Stimulated activated CD8-positive, alpha-beta memory T cell treated with anti-CD3 and anti-CD28 coated beads, Interleukin-15, amount 100 ng/mL, for 1 hour (primary cell): ENCODE data around the gene TCP10L.
"Not testable (repeated sequence)": the region's sequence is repeated elsewhere in the genome, so short reads cannot be mapped to it uniquely, and the experiment has no call there.

Experiments
- DNase-seq: peaks from one replicate; pipeline ENCODE4 v3.0.0-alpha.2; 2020; ENCODE audit warnings: low read depth

Gene TCP10L

GRCh38 chr21:32585042-32585710 lies at the start of gene TCP10L:
TCP10L (minus strand) TSS chr21:32585523; CDS start chr21:32584304, 1,219 bp downstream.
- no peak for DNase-seq

- DNase-seq, result no peak
These were observed 41.4 kb upstream of the TCP10L start for GRCh38 chr21:32626621-32627196.

- not testable (repeated sequence) for DNase-seq
These were observed 32.9 kb upstream of the TCP10L start for GRCh38 chr21:32618218-32618617.

GRCh38 chr21:32613436-32614043 lies 28.2 kb upstream of the TCP10L start:
- no peak for DNase-seq

GRCh38 chr21:32612999-32613337 lies 27.6 kb upstream of the TCP10L start:
- DNase-seq, result no peak

GRCh38 chr21:32612075-32612998 lies 27.0 kb upstream of the TCP10L start, which contains the start of gene CFAP298:
CFAP298 (minus strand) TSS chr21:32612377; CDS start chr21:32612243, 134 bp downstream.
- DNase-seq, result peak; percentile 78

GRCh38 chr21:32611471-32611997 lies 26.2 kb upstream of the TCP10L start:
- peak; percentile 4 for DNase-seq

- DNase-seq, result not testable (repeated sequence)
These were observed 25.6 kb upstream of the TCP10L start for GRCh38 chr21:32610940-32611339.

- DNase-seq, result no peak
These were observed 23.5 kb upstream of the TCP10L start for GRCh38 chr21:32608851-32609250.

GRCh38 chr21:32605469-32605868 lies 20.1 kb upstream of the TCP10L start:
- DNase-seq, result no peak

- no peak for DNase-seq
These were observed 19.1 kb upstream of the TCP10L start for GRCh38 chr21:32604464-32604863.

GRCh38 chr21:32603131-32603530 lies 17.8 kb upstream of the TCP10L start:
- no peak for DNase-seq

GRCh38 chr21:32602099-32602498 lies 16.8 kb upstream of the TCP10L start:
- no peak for DNase-seq

- DNase-seq, result no peak
These were observed 14.2 kb upstream of the TCP10L start for GRCh38 chr21:32599526-32599925.

- no peak for DNase-seq
These were observed 13.8 kb upstream of the TCP10L start for GRCh38 chr21:32599091-32599490.

GRCh38 chr21:32597205-32597604 lies 11.9 kb upstream of the TCP10L start:
- no peak for DNase-seq

- DNase-seq, result no peak
These were observed 10.1 kb upstream of the TCP10L start for GRCh38 chr21:32595431-32595830.

GRCh38 chr21:32593690-32594089 lies 8.4 kb upstream of the TCP10L start:
- no peak for DNase-seq

GRCh38 chr21:32592929-32593502 lies 7.7 kb upstream of the TCP10L start:
- no peak for DNase-seq

GRCh38 chr21:32590130-32590529 lies 4.8 kb upstream of the TCP10L start:
- DNase-seq, result no peak

- DNase-seq, result no peak
These were observed 2.3 kb upstream of the TCP10L start for GRCh38 chr21:32587651-32588050.

GRCh38 chr21:32587120-32587519 lies 1.8 kb upstream of the TCP10L start:
- no peak for DNase-seq
